Activated B cell treated with CpG ODN at 0.5 μM for 24 hours (primary cell): ENCODE measurements around the gene OR52I1. TPM values are rescaled to one million over a fixed set of nuclear protein-coding genes. Genes with fewer than 3 reads are reported as not detected.

Source experiments
- ATAC-seq: fragments of 200-7000 bp; cut with Tn5 transposase; one replicate; pipeline ENCODE4 v1.10.0; 2021; ENCODE audit warnings: low read depth, mild to moderate bottlenecking, moderate library complexity
- CTCF ChIA-PET: fragments of 350-600 bp; sonication (Branson Sonifier 250); formaldehyde crosslinking; loops from one replicate; lab custom pipeline; 2021; ENCODE audit warnings: antibody characterized with exemption; lab: Charles Lee
- POLR2A ChIA-PET: fragments of 350-600 bp; sonication (Branson Sonifier 250); formaldehyde crosslinking; loops from one replicate; lab custom pipeline; 2021; ENCODE audit warnings: antibody characterized with exemption; lab: Charles Lee
- DNase-seq: peaks from one replicate; pipeline ENCODE4 v3.0.0; 2022
- H3K27ac Mint-ChIP-seq: one replicate; pipeline ENCODE4 v1.8.0; 2020; ENCODE audit warnings: mixed read lengths
- H3K27me3 Mint-ChIP-seq: one replicate; pipeline ENCODE4 v1.8.0; 2021; ENCODE audit warnings: mixed read lengths
- H3K36me3 Mint-ChIP-seq: one replicate; pipeline ENCODE4 v1.8.0; 2021; ENCODE audit warnings: low read depth, mixed read lengths
- H3K4me1 Mint-ChIP-seq: one replicate; pipeline ENCODE4 v1.8.0; 2021; ENCODE audit warnings: mixed read lengths
- H3K4me3 Mint-ChIP-seq: one replicate; pipeline ENCODE4 v1.8.0; 2020; ENCODE audit warnings: mild to moderate bottlenecking, mixed read lengths
- H3K9me3 Mint-ChIP-seq: one replicate; pipeline ENCODE4 v1.8.0; 2020; ENCODE audit warnings: mixed read lengths
- intact Hi-C: fragments of 100-400 bp; cut with micrococcal nuclease; formaldehyde crosslinking; loops from one replicate; pipeline ENCODE4 v1.15.1; 2024
- total RNA-seq: library from RNA; stranded (reverse); gene quantifications from 2 replicates; pipeline ENCODE4 v1.2.3, GENCODE V29; 2022
- TF ChIP-seq, protein P1 (sequence below): fragments of 200-600 bp; IDR thresholded peaks from one replicate; pipeline ENCODE4 v1.8.0; 2022; ENCODE audit warnings: antibody characterized with exemption, mild to moderate bottlenecking

OR52I1 gene
- total RNA-seq, 1 donor from 2014 or later: not detected

- H3K36me3 Mint-ChIP-seq: no peaks in the 10 kb centered on the region
- DNase-seq (no peak), ATAC-seq (no peak)
- no peak overlapping the region for H3K4me3 Mint-ChIP-seq
- peaks cover 7% of the 10 kb centered on the region for H3K27me3 Mint-ChIP-seq
- no peaks in the 10 kb centered on the region for H3K9me3 Mint-ChIP-seq
- POLR2A ChIA-PET: no interaction called here
- CTCF ChIA-PET: no interaction called here
- H3K27ac Mint-ChIP-seq: no peak overlapping the region
- intact Hi-C loops: loop anchor here (5.0 to 10.0 kb wide), 2 partner anchors 455 to 742 kb away; partner anchors contain the start of gene OR51M1
- TF ChIP-seq, protein P1, sequence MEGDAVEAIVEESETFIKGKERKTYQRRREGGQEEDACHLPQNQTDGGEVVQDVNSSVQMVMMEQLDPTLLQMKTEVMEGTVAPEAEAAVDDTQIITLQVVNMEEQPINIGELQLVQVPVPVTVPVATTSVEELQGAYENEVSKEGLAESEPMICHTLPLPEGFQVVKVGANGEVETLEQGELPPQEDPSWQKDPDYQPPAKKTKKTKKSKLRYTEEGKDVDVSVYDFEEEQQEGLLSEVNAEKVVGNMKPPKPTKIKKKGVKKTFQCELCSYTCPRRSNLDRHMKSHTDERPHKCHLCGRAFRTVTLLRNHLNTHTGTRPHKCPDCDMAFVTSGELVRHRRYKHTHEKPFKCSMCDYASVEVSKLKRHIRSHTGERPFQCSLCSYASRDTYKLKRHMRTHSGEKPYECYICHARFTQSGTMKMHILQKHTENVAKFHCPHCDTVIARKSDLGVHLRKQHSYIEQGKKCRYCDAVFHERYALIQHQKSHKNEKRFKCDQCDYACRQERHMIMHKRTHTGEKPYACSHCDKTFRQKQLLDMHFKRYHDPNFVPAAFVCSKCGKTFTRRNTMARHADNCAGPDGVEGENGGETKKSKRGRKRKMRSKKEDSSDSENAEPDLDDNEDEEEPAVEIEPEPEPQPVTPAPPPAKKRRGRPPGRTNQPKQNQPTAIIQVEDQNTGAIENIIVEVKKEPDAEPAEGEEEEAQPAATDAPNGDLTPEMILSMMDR: no peak
- no peaks in the 10 kb centered on the region for H3K4me1 Mint-ChIP-seq
These were observed 46.1 kb downstream of the OR52I1 start for GRCh38 chr11:4639931-4640330.

DNA sequence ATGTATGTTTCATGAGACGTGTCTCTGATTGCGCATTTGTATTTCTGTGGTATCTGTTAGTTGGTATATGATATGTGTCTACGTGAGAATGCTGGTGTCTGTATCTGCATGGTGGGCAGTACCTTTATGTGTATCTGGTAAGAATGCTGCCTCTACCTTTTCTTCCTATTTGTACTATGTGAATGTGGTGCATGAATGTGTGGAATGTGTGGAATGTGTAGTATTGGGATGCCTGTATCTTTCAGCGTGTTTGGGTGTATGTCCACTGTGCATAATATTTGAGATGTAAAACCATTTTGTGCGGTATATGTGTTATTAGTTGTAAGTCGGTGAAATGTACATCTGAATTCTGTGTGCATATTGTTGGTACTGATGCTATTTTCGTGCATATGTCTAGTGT lies 47.7 kb downstream of the OR52I1 start:
- intact Hi-C loops: no loop called here
- Mint-ChIP-seq H3K4me1 (no peaks in the 10 kb centered on the region), H3K4me3 (no peak overlapping the region), H3K27me3 (peaks cover 7% of the 10 kb centered on the region), H3K9me3 (no peaks in the 10 kb centered on the region), H3K27ac (no peak overlapping the region), H3K36me3 (no peaks in the 10 kb centered on the region)
- ChIA-PET POLR2A (no interaction called here), CTCF (no interaction called here)
- no peak for DNase-seq
- ATAC-seq: no peak
- TF ChIP-seq, protein P1: no peak

GRCh38 chr11:4642043-4642442 lies 48.2 kb downstream of the OR52I1 start:
- H3K27me3 Mint-ChIP-seq: peaks cover 7% of the 10 kb centered on the region
- DNase-seq (no peak), ATAC-seq (no peak)
- ChIA-PET CTCF (no interaction called here), POLR2A (no interaction called here)
- no peak overlapping the region for H3K27ac Mint-ChIP-seq
- H3K36me3 Mint-ChIP-seq: no peaks in the 10 kb centered on the region
- H3K9me3 Mint-ChIP-seq: no peaks in the 10 kb centered on the region
- TF ChIP-seq, protein P1: no peak
- intact Hi-C loops: no loop called here
- H3K4me3 Mint-ChIP-seq: no peak overlapping the region
- no peaks in the 10 kb centered on the region for H3K4me1 Mint-ChIP-seq

GRCh38 chr11:4643076-4643475 lies 49.2 kb downstream of the OR52I1 start:
- CTCF ChIA-PET: no interaction called here
- peaks cover 7% of the 10 kb centered on the region for H3K27me3 Mint-ChIP-seq
- no peak overlapping the region for H3K27ac Mint-ChIP-seq
- no peak for DNase-seq
- no peaks in the 10 kb centered on the region for H3K36me3 Mint-ChIP-seq
- no peak overlapping the region for H3K4me3 Mint-ChIP-seq
- POLR2A ChIA-PET: no interaction called here
- intact Hi-C loops: no loop called here
- H3K4me1 Mint-ChIP-seq: no peaks in the 10 kb centered on the region
- ATAC-seq: no peak
- TF ChIP-seq, protein P1: no peak
- H3K9me3 Mint-ChIP-seq: no peaks in the 10 kb centered on the region

DNA sequence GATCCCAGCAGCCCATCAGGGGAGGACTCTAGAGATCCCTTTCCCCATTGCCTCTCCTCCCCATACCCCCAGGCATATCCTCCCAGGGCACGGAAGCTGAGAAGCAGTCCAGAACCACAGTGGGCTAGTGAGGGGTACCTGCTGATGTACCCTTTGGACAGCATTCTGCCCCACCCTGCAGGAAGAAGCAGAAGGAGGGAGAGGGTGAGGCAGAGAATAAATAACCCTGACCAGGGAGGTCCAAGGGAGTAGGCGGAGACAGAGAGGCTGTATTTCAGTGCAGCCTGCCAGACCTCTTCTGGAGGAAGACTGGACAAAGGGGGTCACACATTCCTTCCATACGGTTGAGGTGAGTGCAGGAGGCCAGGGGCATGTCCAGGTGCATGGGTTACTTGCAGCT lies 49.8 kb downstream of the OR52I1 start, which contains the start of gene OR51E1:
Gene OR51E1, plus strand, starts transcription at position 301 of the 400 bp plus-strand sequence. CDS start 8,545 bp downstream, outside the sequence.
- CTCF ChIA-PET: no interaction called here
- no peaks in the 10 kb centered on the region for H3K4me1 Mint-ChIP-seq
- POLR2A ChIA-PET: no interaction called here
- intact Hi-C loops: no loop called here
- H3K27me3 Mint-ChIP-seq: peaks cover 7% of the 10 kb centered on the region
- no peaks in the 10 kb centered on the region for H3K9me3 Mint-ChIP-seq
- DNase-seq (no peak), ATAC-seq (no peak)
- no peak within 1 kb of the TSS for H3K27ac Mint-ChIP-seq
- TF ChIP-seq, protein P1: no peak
- no peaks in the 10 kb centered on the region for H3K36me3 Mint-ChIP-seq
- no peak within 1 kb of the TSS for H3K4me3 Mint-ChIP-seq
